ENCODE results near the gene CHKA. TPM values are rescaled to one million over a fixed set of nuclear protein-coding genes. Genes with fewer than 3 reads are reported as not detected.

Gene CHKA
- total and polyA plus RNA-seq, 2 of the 8 experiments (the other 6 are each of a cell fraction or from before 2014, with no cell fraction given) = 61.2 to 86.6 TPM

GRCh38 chr11:68158580-68158979, 37.4 kb upstream of the CHKA start (continued):
- TF ChIP-seq KDM1A (IDR thresholded peaks at IDR 0.05; ENCODE audit: borderline replicate concordance, low read length) = no peak
- TF ChIP-seq BCL11A (IDR thresholded peaks at IDR 0.05; ENCODE audit: low read depth in 2 of 2, low read length in 2 of 2) = no peak
- no peak for TF ChIP-seq JUND (IDR thresholded peaks at IDR 0.05; ENCODE audit: low read length)
- TF ChIP-seq, protein P1, sequence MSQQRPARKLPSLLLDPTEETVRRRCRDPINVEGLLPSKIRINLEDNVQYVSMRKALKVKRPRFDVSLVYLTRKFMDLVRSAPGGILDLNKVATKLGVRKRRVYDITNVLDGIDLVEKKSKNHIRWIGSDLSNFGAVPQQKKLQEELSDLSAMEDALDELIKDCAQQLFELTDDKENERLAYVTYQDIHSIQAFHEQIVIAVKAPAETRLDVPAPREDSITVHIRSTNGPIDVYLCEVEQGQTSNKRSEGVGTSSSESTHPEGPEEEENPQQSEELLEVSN (IDR thresholded peaks at IDR 0.05) = no peak
- TF ChIP-seq HDAC6 (IDR thresholded peaks at IDR 0.05; ENCODE audit: low read depth, low read length) = no peak
- TF ChIP-seq, protein P2, sequence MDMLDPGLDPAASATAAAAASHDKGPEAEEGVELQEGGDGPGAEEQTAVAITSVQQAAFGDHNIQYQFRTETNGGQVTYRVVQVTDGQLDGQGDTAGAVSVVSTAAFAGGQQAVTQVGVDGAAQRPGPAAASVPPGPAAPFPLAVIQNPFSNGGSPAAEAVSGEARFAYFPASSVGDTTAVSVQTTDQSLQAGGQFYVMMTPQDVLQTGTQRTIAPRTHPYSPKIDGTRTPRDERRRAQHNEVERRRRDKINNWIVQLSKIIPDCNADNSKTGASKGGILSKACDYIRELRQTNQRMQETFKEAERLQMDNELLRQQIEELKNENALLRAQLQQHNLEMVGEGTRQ (IDR thresholded peaks at IDR 0.05; ENCODE audit: low read length) = no peak
- TF ChIP-seq CHD2 (IDR thresholded peaks at IDR 0.05; ENCODE audit: low read length) = no peak
- no peak for TF ChIP-seq TAF1 (IDR thresholded peaks at IDR 0.05; ENCODE audit: low read depth, low read length)

Data from H1 (cell line).